Esophagus squamous epithelium (tissue), 5 donors: ENCODE measurements around the gene MNAT1. TPM values are rescaled to one million over a fixed set of nuclear protein-coding genes. Genes with fewer than 3 reads are reported as not detected.

Experiments
- DNase-seq: peaks from one replicate; lab custom pipeline; 2025; lab: John Stamatoyannopoulos, UW
- H3K27ac ChIP-seq, 4 donors: fragments of 200-600 bp; sonication (generic); one replicate each; pipeline ENCODE4 v1.5.1; 2016 to 2019; ENCODE audit warnings: mild to moderate bottlenecking in 1 of 4
- H3K27me3 ChIP-seq, 4 donors: fragments of 200-600 bp; sonication (generic); 1 replicate in 3 of 4; 2 replicates in 1 of 4; pipeline versions ENCODE4 v1.5.1 to v1.6.0; 2017 to 2021; ENCODE audit warnings: antibody characterized with exemption in 1 of 4
- H3K36me3 ChIP-seq, 3 donors: fragments of 200-600 bp; sonication (generic); one replicate each; pipeline ENCODE4 v1.5.1; 2016 to 2019
- H3K4me1 ChIP-seq, 3 donors: fragments of 200-600 bp; sonication (generic); one replicate each; pipeline ENCODE4 v1.5.1; 2017 to 2019
- H3K4me3 ChIP-seq, 4 donors: fragments of 200-600 bp; sonication (generic); 1 replicate in 3 of 4; 2 replicates in 1 of 4; pipeline ENCODE4 v1.5.1; 2016 to 2019; ENCODE audit warnings: mild to moderate bottlenecking in 2 of 4, moderate library complexity in 1 of 4
- H3K9me3 ChIP-seq, 3 donors: fragments of 200-600 bp; sonication (generic); one replicate each; pipeline ENCODE4 v1.5.1; 2016 to 2019
- POLR2A ChIP-seq, 4 donors: fragments of 450-650 bp; IDR thresholded peaks; one replicate each; pipeline ENCODE4 v1.6.1; 2017; ENCODE audit warnings: antibody characterized with exemption in 4 of 4, mild to moderate bottlenecking in 4 of 4, moderate library complexity in 3 of 4
- WGBS, 2 donors: methylation state at CpG; one replicate each; pipeline ENCODE4 v1.1.5; 2018; 5-methylcytosine and 5-hydroxymethylcytosine counted together
- intact Hi-C: fragments of 100-400 bp; cut with DNase I; formaldehyde crosslinking; loops from one replicate; pipeline ENCODE4 v1.15.0; 2022
- total RNA-seq, 4 donors: library from RNA; depleted of rRNA; stranded (reverse); fragments of >200 nt; gene quantifications; one replicate each; pipeline ENCODE4 v1.1.0, GENCODE V29; 2016
- TF ChIP-seq, protein P1 (sequence below), 6 experiments: fragments of 450-650 bp in 4 of 6; fragments of 200-600 bp in 2 of 6; sonication (generic) in 2 of 6; IDR thresholded peaks; one replicate each; pipeline ENCODE4 v1.5.1; 2016 to 2019; ENCODE audit warnings: antibody characterized with exemption in 6 of 6, mild to moderate bottlenecking in 4 of 6, moderate library complexity in 4 of 6
- donor health status: DM: yes; HTN: yes; CAD: no.

Gene MNAT1
- total RNA-seq, 4 donors from 2014 or later, result 16.7 to 39.1 (median 24.4) TPM

DNA sequence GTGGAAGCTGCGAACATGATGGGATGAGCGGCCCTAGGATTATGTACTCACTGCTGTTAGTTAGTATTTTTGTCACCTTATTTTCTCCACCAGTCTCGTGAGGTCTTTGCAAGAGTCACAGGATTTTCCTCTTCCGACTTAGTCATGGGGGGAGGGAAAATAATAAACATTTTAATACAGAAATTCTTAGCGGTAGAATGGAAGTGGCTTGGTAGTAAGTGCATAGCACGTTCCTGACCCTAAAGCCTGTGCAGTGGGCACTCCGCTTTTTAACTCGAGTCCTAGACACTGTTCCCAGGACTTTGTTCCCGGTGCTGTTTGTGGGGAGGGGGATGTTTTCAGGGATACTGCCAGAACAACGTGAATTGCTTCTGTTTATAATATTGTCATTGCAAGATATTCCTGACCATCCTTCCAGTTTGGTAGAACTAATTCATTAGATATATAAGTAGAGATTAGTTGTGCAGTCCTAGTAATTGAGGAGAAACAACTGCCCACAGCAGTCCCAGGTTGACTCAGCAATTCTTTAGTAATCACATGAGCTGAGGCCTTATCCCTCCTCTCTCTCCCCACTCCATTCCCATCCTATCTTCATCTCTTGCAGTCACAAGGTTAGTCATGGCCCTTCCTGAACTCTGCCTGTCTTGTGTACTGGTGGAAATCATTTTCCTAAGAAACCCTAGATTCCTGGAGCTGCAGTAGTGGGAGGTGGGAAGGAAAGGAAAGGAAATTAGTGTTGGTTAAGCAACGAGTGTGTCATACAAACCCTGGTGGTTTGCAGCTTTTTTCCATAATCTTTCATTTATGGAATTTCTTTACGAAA is 247.3 kb downstream of the MNAT1 start:
- Histone ChIP-seq H3K4me3 (peak overlapping the region; percentile 74 to 94 (median 79)), H3K36me3 (peaks cover 0 to 20% (median 0%) of the 10 kb centered on the region in 3 donors), H3K27ac (peak overlapping the region; percentile 86 to 96 (median 90)), H3K9me3 (no peaks in the 10 kb centered on the region), H3K4me1 (peaks cover 5 to 45% (median 21%) of the 10 kb centered on the region in 3 donors), H3K27me3 (no peaks in the 10 kb centered on the region)
- 9% methylated on average over 12 of the region's 12 CpGs for WGBS, 2 donors
- no peak for DNase-seq
- TF ChIP-seq POLR2A (IDR thresholded peaks at IDR 0.05), result no peak
- TF ChIP-seq, protein P1, sequence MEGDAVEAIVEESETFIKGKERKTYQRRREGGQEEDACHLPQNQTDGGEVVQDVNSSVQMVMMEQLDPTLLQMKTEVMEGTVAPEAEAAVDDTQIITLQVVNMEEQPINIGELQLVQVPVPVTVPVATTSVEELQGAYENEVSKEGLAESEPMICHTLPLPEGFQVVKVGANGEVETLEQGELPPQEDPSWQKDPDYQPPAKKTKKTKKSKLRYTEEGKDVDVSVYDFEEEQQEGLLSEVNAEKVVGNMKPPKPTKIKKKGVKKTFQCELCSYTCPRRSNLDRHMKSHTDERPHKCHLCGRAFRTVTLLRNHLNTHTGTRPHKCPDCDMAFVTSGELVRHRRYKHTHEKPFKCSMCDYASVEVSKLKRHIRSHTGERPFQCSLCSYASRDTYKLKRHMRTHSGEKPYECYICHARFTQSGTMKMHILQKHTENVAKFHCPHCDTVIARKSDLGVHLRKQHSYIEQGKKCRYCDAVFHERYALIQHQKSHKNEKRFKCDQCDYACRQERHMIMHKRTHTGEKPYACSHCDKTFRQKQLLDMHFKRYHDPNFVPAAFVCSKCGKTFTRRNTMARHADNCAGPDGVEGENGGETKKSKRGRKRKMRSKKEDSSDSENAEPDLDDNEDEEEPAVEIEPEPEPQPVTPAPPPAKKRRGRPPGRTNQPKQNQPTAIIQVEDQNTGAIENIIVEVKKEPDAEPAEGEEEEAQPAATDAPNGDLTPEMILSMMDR (IDR thresholded peaks at IDR 0.05), result no peak
- intact Hi-C loops, result no loop called here

DNA sequence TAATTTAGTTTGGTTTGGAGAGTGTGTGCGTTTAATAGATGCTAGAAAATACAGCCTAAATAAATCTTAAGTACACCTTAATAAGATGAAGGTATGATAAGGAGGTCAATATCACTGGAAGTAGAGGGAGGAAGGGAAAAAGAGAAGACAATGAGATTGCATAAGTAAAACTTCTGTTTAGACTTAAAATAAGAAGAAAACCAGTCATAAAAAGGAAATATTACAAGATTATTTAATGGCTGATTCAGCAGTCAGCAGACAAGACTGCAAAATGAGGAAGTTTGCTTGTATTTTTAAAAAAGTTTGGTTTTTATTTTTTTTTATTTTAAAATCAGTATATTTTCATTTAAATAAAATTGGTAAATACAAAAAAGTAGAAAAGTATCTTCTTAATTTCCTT is 249.6 kb downstream of the MNAT1 start:
- Histone ChIP-seq H3K27me3 (no peaks in the 10 kb centered on the region), H3K27ac (no peak overlapping the region), H3K9me3 (no peaks in the 10 kb centered on the region), H3K4me1 (peaks cover 5 to 28% (median 21%) of the 10 kb centered on the region in 3 donors), H3K36me3 (peaks cover 0 to 35% (median 0%) of the 10 kb centered on the region in 3 donors), H3K4me3 (no peak overlapping the region)
- 80 to 100% methylated on average over 1 of the region's 1 CpG for WGBS, 2 donors
- TF ChIP-seq, protein P1 (IDR thresholded peaks at IDR 0.05), result no peak
- TF ChIP-seq POLR2A (IDR thresholded peaks at IDR 0.05), result no peak
- intact Hi-C loops, result no loop called here
- no peak for DNase-seq

DNA sequence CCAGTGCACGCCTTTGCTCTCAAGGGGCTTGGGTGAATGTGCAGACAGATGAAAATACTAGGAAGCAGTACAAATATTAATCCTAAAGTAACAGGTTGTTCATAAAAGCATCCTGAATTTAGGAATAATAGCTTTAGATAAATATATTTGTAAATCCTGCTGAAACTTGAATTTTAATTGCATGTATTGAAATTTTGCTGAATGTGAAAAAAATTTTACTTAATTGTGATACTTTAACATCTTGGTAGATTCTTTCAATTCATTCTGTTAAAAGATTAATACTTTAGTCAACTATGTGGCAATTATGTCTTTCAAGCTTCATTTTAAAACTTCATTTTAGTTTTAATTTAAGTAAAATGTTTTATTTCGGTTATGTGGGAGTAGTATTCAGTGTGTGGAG is 251.9 kb downstream of the MNAT1 start:
- peaks cover 5 to 12% (median 10%) of the 10 kb centered on the region in 3 donors for H3K4me1 ChIP-seq
- intact Hi-C loops, result no loop called here
- DNase-seq, result no peak
- no peak overlapping the region for H3K27ac ChIP-seq
- H3K27me3 ChIP-seq, result no peaks in the 10 kb centered on the region
- TF ChIP-seq, protein P1 (IDR thresholded peaks at IDR 0.05), result no peak
- no peak for TF ChIP-seq POLR2A (IDR thresholded peaks at IDR 0.05)
- H3K9me3 ChIP-seq, result no peaks in the 10 kb centered on the region
- peaks cover 0 to 57% (median 0%) of the 10 kb centered on the region in 3 donors for H3K36me3 ChIP-seq
- 96 to 99% methylated on average over 2 of the region's 2 CpGs for whole genome bisulfite sequencing, 2 donors
- H3K4me3 ChIP-seq, result no peak overlapping the region

DNA sequence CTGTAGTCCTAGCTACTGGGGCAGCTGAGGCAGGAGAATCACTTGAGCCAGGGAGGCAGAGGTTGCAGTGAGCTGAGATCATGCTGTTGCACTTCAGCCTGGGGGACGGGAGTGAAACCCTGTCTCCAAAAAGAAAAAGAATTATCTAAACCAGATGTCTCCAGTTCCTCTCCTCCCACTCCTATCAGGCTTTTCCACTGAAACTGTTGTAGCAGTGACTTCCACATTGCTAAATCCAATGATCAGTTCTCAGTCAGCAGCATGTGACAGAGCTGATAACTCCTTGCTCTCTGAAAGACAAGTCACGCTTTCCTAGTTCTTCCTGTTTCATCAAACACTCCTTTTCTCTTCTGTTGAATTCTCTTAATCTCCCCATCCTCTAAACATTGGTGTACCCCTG is 255.0 kb downstream of the MNAT1 start:
- peaks cover 0 to 72% (median 0%) of the 10 kb centered on the region in 3 donors for H3K36me3 ChIP-seq
- H3K27ac ChIP-seq, result no peak overlapping the region
- WGBS, 2 donors, result 65 to 73% methylated on average over 2 of the region's 2 CpGs
- DNase-seq, result no peak
- no peak for TF ChIP-seq POLR2A (IDR thresholded peaks at IDR 0.05)
- TF ChIP-seq, protein P1 (IDR thresholded peaks at IDR 0.05), result no peak
- H3K4me1 ChIP-seq, result no peaks in the 10 kb centered on the region
- intact Hi-C loops, result no loop called here
- no peaks in the 10 kb centered on the region for H3K9me3 ChIP-seq
- H3K27me3 ChIP-seq, result no peaks in the 10 kb centered on the region
- H3K4me3 ChIP-seq, result no peak overlapping the region

DNA sequence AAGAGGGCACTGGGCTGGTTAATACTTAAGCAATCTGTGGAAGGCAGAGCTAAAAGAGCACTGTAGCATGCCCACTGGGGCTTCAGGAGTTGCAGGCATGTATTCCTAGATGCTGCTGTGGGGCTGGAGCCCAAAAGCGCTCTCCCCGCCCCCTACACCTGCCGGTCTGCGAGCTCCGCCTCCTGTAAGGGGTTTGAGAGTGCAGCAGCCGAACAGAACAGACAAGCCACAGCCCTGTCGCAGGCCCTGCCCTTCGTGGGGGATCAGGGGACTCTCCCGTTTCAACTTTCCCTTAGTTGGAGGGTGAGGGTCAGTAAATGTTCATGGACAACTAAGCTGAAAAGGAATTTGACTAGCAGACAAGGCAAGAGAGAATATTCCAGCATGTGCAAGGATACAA is 264.1 kb downstream of the MNAT1 start:
- Histone ChIP-seq H3K9me3 (no peaks in the 10 kb centered on the region), H3K36me3 (peaks cover 0 to 14% (median 0%) of the 10 kb centered on the region in 3 donors), H3K27me3 (no peaks in the 10 kb centered on the region), H3K27ac (no peak overlapping the region), H3K4me3 (no peak overlapping the region), H3K4me1 (no peaks in the 10 kb centered on the region)
- intact Hi-C loops, result no loop called here
- no peak for TF ChIP-seq POLR2A (IDR thresholded peaks at IDR 0.05)
- TF ChIP-seq, protein P1 (IDR thresholded peaks at IDR 0.05), result no peak
- no peak for DNase-seq
- 86% methylated on average over 9 of the region's 9 CpGs; no CpG with 5 or more reads in 1 of the 2 donors for WGBS, 2 donors
